Ishikawa (cell line): Measurements from ENCODE around the gene APELA.

Source experiments
- CEBPB ChIP-seq: IDR thresholded peaks from 2 replicates; pipeline ENCODE4 v1.6.1; 2012
- CREB1 ChIP-seq: IDR thresholded peaks from 2 replicates; pipeline ENCODE4 v1.6.1; 2012; ENCODE audit warnings: low read depth
- EGR1 ChIP-seq: IDR thresholded peaks from 2 replicates; pipeline ENCODE4 v1.6.1; 2012
- FOXM1 ChIP-seq: IDR thresholded peaks from 2 replicates; pipeline ENCODE4 v1.6.1; 2012; ENCODE audit warnings: low read depth, borderline replicate concordance
- MAX ChIP-seq: IDR thresholded peaks from 2 replicates; pipeline ENCODE4 v1.6.1; 2012
- REST ChIP-seq: IDR thresholded peaks from 2 replicates; pipeline ENCODE4 v1.6.1; 2012; ENCODE audit warnings: low read depth, mild to moderate bottlenecking
- TAF1 ChIP-seq: IDR thresholded peaks from 2 replicates; pipeline ENCODE4 v1.6.1; 2012; ENCODE audit warnings: low read depth, mild to moderate bottlenecking
- TEAD4 ChIP-seq: IDR thresholded peaks from 2 replicates; pipeline ENCODE4 v1.6.1; 2012
- YY1 ChIP-seq: IDR thresholded peaks from 2 replicates; pipeline ENCODE4 v1.6.1; 2012; ENCODE audit warnings: low read depth
- ZBTB7A ChIP-seq: IDR thresholded peaks from 2 replicates; pipeline ENCODE4 v1.6.1; 2012; ENCODE audit warnings: low read depth

- TF ChIP-seq EGR1 (no peak), CEBPB (no peak), TAF1 (no peak), REST (no peak), TEAD4 (no peak), ZBTB7A (no peak), MAX (no peak), YY1 (no peak), FOXM1 (no peak), CREB1 (no peak)
These were observed 47.8 kb downstream of the APELA start for GRCh38 chr4:164924670-164925238.
